ENCODE results near the gene RELN. TPM values are rescaled to one million over a fixed set of nuclear protein-coding genes. Genes with fewer than 3 reads are reported as not detected.

Gene RELN
- total and polyA plus RNA-seq, 11 donors = 0.16 to 3.5 (median 1.3) TPM

DNA sequence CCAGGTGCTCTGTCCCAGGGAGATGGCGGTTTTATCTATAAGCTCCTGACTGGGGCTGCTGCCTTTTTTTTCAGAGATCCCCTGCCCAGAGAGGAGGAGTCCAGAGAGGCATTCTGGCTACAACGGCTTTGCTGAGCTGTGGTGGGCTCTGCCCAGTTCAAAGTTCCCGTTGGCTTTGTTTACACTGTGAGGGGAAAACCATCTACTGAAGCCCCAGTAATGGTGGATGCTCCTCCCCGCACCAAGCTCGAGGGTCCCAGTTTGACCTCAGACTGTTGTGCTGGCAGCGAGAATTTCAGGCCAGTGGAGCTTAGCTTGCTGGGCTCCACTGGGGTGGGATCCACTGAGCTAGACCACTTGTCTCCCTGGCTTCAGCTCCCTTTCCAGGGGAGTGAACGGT lies 527.1 kb downstream of the RELN start:
- Histone ChIP-seq H3K4me1 (no peaks in the 10 kb centered on the region), H3K4me3 (no peak overlapping the region), H3K36me3 (no peaks in the 10 kb centered on the region), H3K9me3 (peaks cover 0 to 6% (median 0%) of the 10 kb centered on the region in 12 donors), H3K27me3 (no peaks in the 10 kb centered on the region), H3K27ac (no peak overlapping the region)
- no peak for ATAC-seq
- WGBS, 4 donors = 82 to 90% (median 85%) methylated on average over 3 to 7 of the region's 7 CpGs
- intact Hi-C loops (cut with DNase I) = no loop called here
- TF ChIP-seq CTCF (IDR thresholded peaks at IDR 0.05) (no peak), POLR2A (IDR thresholded peaks at IDR 0.05) (no peak)
- no peak for DNase-seq

GRCh38 chr7:103447073-103447960 lies 542.1 kb downstream of the RELN start:
- Histone ChIP-seq H3K4me1 (peaks cover 0 to 12% (median 5%) of the 10 kb centered on the region in 12 donors), H3K4me3 (no peak overlapping the region), H3K36me3 (no peaks in the 10 kb centered on the region), H3K27ac (no peak overlapping the region), H3K9me3 (no peaks in the 10 kb centered on the region), H3K27me3 (peaks cover 10 to 54% (median 25%) of the 10 kb centered on the region in 9 donors)
- 14 to 16% (median 15%) methylated on average over 17 of the region's 17 CpGs for WGBS, 4 donors
- DNase-seq (no peak), ATAC-seq (peak in 1 of 4 donors; percentile 55)
- intact Hi-C loops (cut with DNase I) = loop anchor here in 1 of 10 donors (5.0 kb wide), 1 partner anchor 710 kb away; no protein-coding TSS in a partner anchor
- TF ChIP-seq POLR2A (IDR thresholded peaks at IDR 0.05) (no peak), CTCF (IDR thresholded peaks at IDR 0.05) (peak; percentile 13 to 61 (median 38))

DNA sequence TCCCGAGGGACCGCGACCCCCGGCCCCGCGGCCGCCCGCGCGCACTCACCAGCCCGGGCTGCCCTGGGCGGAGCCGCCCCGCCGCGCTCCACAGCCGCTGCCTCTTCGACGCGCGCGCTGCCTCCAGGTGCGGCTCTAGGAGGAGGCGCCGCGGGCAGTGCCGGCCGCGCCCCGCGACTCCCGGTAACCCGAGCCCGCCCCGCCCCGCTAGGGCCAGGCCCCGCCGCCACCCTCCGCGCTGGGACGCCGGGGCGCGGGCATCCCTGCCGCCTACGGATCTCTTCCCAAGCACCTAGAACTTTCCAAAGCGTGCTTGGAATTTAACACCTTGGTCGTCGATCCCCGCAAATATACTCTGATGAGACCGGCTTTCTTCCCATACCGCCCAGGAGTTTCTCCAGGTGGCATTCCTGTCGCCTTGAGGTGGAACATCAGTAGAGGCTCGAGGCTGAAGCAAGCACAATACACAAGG lies 543.4 kb downstream of the RELN start, which contains the start of gene SLC26A5:
Gene SLC26A5, minus strand, starts transcription at position 159 of the 472 bp plus-strand sequence. CDS start 24,693 bp downstream, outside the sequence.
- no peak for DNase-seq

More for the DNA sequence above, 543.4 kb downstream of the RELN start, which contains the start of gene SLC26A5:
- intact Hi-C loops (cut with DNase I) = loop anchor here in 1 of 10 donors (5.0 kb wide), 1 partner anchor 711 kb away; no protein-coding TSS in a partner anchor
- 2 to 13% (median 7%) methylated on average over 11 to 54 of the region's 54 CpGs for WGBS, 4 donors
- TF ChIP-seq POLR2A (IDR thresholded peaks at IDR 0.05) (no peak), CTCF (IDR thresholded peaks at IDR 0.05) (no peak)
- no peaks in the 10 kb centered on the region for H3K9me3 ChIP-seq
- no peaks in the 10 kb centered on the region for H3K36me3 ChIP-seq
- peaks cover 10 to 62% (median 25%) of the 10 kb centered on the region in 9 donors for H3K27me3 ChIP-seq
- H3K27ac ChIP-seq = no peak within 1 kb of the TSS
- peaks cover 0 to 12% (median 5%) of the 10 kb centered on the region in 12 donors for H3K4me1 ChIP-seq
- ATAC-seq = peak in 2 of 4 donors; percentile 56 to 66
- peak within 1 kb of the TSS in 11 of 12 donors; percentile 12 to 38 (median 31) for H3K4me3 ChIP-seq

Measured in heart left ventricle (tissue), 16 donors.